HCT116 (cell line): ENCODE measurements around the gene CNTNAP5. TPM values are rescaled to one million over a fixed set of nuclear protein-coding genes. Genes with fewer than 3 reads are reported as not detected.

Experiments
- ATAC-seq: fragments of 200-7000 bp; cut with Tn5 transposase; 2 replicates; pipeline ENCODE4 v1.9.1; 2020; ENCODE audit warnings: mild to moderate bottlenecking, moderate library complexity
- BruUV-seq: library from RNA; stranded (reverse); fragments of 400-500 nt; replicated peaks from 2 replicates; lab custom pipeline; 2021; lab: Mats Ljungman, UMichigan
- CTCF ChIA-PET: fragments of 300-600 bp; sonication (Branson Sonifier 250); formaldehyde crosslinking; loops from one replicate; lab custom pipeline; 2021; ENCODE audit warnings: antibody characterized with exemption; lab: Charles Lee
- POLR2A ChIA-PET: fragments of 300-600, 350-600 bp; sonication (Branson Sonifier 250); formaldehyde crosslinking; loops from one replicate; lab custom pipeline; 2021; ENCODE audit warnings: antibody characterized with exemption; lab: Charles Lee
- RAD21 ChIA-PET, 2 experiments: fragments of 300-600 bp; sonication (Branson Sonifier 250); formaldehyde crosslinking; loops; one replicate each; lab custom pipeline; 2023; ENCODE audit warnings: low total read pairs in 2 of 2; ENCODE audit not compliant: uncharacterized antibody in 2 of 2, unreplicated experiment in 2 of 2, low non-redundant PET in 1 of 2; lab: Charles Lee
- DNase-seq: peaks from one replicate; pipeline ENCODE4 v3.0.0-alpha.2; 2010; ENCODE audit warnings: low read depth, low spot score
- H2AFZ ChIP-seq: fragments of 200-600 bp; shearing (Covaris generic), sonication (generic); 2 replicates; pipeline ENCODE4 v1.6.1; 2017; ENCODE audit warnings: low read depth, mixed run types, mixed read lengths, antibody characterized with exemption, low read length; ENCODE audit not compliant: poor library complexity, severe bottlenecking
- H3K27ac ChIP-seq: 2 replicates; pipeline ENCODE4 v1.5.1; 2012; ENCODE audit warnings: low read depth, low read length
- H3K27me3 ChIP-seq: fragments of 200-600 bp; sonication (generic); 2 replicates; pipeline ENCODE4 v1.6.1; 2016; ENCODE audit warnings: mixed run types, low read length, mixed read lengths; ENCODE audit not compliant: insufficient read depth
- H3K36me3 ChIP-seq, 2 experiments: fragments of 200-500 bp in 1 of 2; fragments of 200-600 bp in 1 of 2; sonication (Bioruptor generic) in 1 of 2; sonication (generic) in 1 of 2; 2 replicates each; pipeline versions ENCODE4 v1.5.1 to v1.6.1; 2014 to 2016; ENCODE audit warnings: low read length in 2 of 2, inconsistent platforms in 1 of 2, mixed read lengths in 1 of 2, mixed run types in 1 of 2; ENCODE audit not compliant: insufficient read depth in 2 of 2, control insufficient read depth in 1 of 2
- H3K4me1 ChIP-seq, 2 experiments: fragments of 200-600 bp in 1 of 2; sonication (generic) in 1 of 2; 2 replicates each; pipeline versions ENCODE4 v1.5.1 to v1.6.1; 2012 to 2017; ENCODE audit warnings: low read length in 2 of 2, inconsistent platforms in 1 of 2, mild to moderate bottlenecking in 1 of 2, mixed read lengths in 1 of 2, mixed run types in 1 of 2, moderate library complexity in 1 of 2; ENCODE audit not compliant: insufficient read depth in 2 of 2, control insufficient read depth in 1 of 2
- H3K4me2 ChIP-seq: fragments of 200-600 bp; sonication (generic); 2 replicates; pipeline ENCODE4 v1.6.1; 2017; ENCODE audit warnings: mixed run types, low read length, mixed read lengths
- H3K4me3 ChIP-seq, 2 experiments: fragments of 200-600 bp in 1 of 2; sonication (generic) in 1 of 2; replicated peaks in 1 of 2; 2 replicates each; pipeline ENCODE4 v1.5.1; 2011 to 2016; ENCODE audit warnings: low read length in 2 of 2, control low read depth in 1 of 2, low read depth in 1 of 2, mild to moderate bottlenecking in 1 of 2, mixed read lengths in 1 of 2, mixed run types in 1 of 2
- H3K79me2 ChIP-seq: fragments of 200-600 bp; sonication (generic); 2 replicates; pipeline ENCODE4 v1.6.1; 2017; ENCODE audit warnings: mild to moderate bottlenecking, mixed run types, low read length, moderate library complexity, mixed read lengths; ENCODE audit not compliant: insufficient read depth
- H3K9ac ChIP-seq: fragments of 200-600 bp; sonication (generic); 2 replicates; pipeline ENCODE4 v1.6.1; 2016; ENCODE audit warnings: low read length, mixed read lengths
- H3K9me2 ChIP-seq: fragments of 200-600 bp; sonication (generic), shearing (Covaris generic); 2 replicates; pipeline ENCODE4 v1.6.1; 2017; ENCODE audit warnings: mixed run types, mild to moderate bottlenecking, moderate library complexity; ENCODE audit not compliant: insufficient read depth
- H3K9me3 ChIP-seq, 2 experiments: fragments of 200-500 bp in 1 of 2; fragments of 200-600 bp in 1 of 2; sonication (Bioruptor generic) in 1 of 2; sonication (generic) in 1 of 2; 2 replicates each; pipeline ENCODE4 v1.6.1; 2014 to 2017; ENCODE audit warnings: low read length in 2 of 2, mixed read lengths in 2 of 2, inconsistent platforms in 1 of 2, low read depth in 1 of 2, mild to moderate bottlenecking in 1 of 2, mixed run types in 1 of 2, moderate library complexity in 1 of 2; ENCODE audit not compliant: control insufficient read depth in 1 of 2, insufficient read depth in 1 of 2
- H4K20me1 ChIP-seq: fragments of 200-600 bp; sonication (generic), shearing (Covaris generic); 2 replicates; pipeline ENCODE4 v1.6.1; 2017; ENCODE audit warnings: mixed run types, mild to moderate bottlenecking, moderate library complexity; ENCODE audit not compliant: insufficient read depth
- CEBPB ChIP-seq: IDR thresholded peaks from 2 replicates; pipeline ENCODE4 v1.6.1; 2012; ENCODE audit warnings: low read depth
- CTCF ChIP-seq, 3 experiments: fragments of 200-600 bp in 1 of 3; sonication (generic) in 1 of 3; IDR thresholded peaks in 2 of 3; conservative IDR thresholded peaks in 1 of 3; 2 replicates each; pipeline ENCODE4 v1.5.1; 2012 to 2017; ENCODE audit warnings: low read depth in 2 of 3, low read length in 2 of 3, antibody characterized with exemption in 1 of 3, borderline replicate concordance in 1 of 3, control low read depth in 1 of 3, mild to moderate bottlenecking in 1 of 3, mixed read lengths in 1 of 3, mixed run types in 1 of 3, moderate library complexity in 1 of 3; ENCODE audit not compliant: insufficient read depth in 1 of 3
- EGR1 ChIP-seq: IDR thresholded peaks from 2 replicates; pipeline ENCODE4 v1.6.1; 2012; ENCODE audit warnings: low read depth
- EZH2 ChIP-seq: fragments of 200-600 bp; sonication (generic); IDR thresholded peaks from 2 replicates; pipeline ENCODE4 v1.6.1; 2017; ENCODE audit warnings: antibody characterized with exemption, mixed run types
- FOSL1 ChIP-seq: IDR thresholded peaks from 2 replicates; pipeline ENCODE4 v1.6.1; 2012; ENCODE audit warnings: low read depth
- RAD21 ChIP-seq: IDR thresholded peaks from 2 replicates; pipeline ENCODE4 v1.6.1; 2012; ENCODE audit warnings: low read depth, mild to moderate bottlenecking
- SRF ChIP-seq: IDR thresholded peaks from 2 replicates; pipeline ENCODE4 v1.6.1; 2012; ENCODE audit warnings: low read depth
- TCF7L2 ChIP-seq: IDR thresholded peaks from 2 replicates; pipeline ENCODE4 v1.7.0; 2011; ENCODE audit warnings: borderline replicate concordance, inconsistent platforms; ENCODE audit not compliant: insufficient read depth, insufficient read length; ENCODE audit errors: extremely low read depth
- YY1 ChIP-seq: IDR thresholded peaks from 2 replicates; pipeline ENCODE4 v1.6.1; 2011; ENCODE audit warnings: low read length, low read depth, moderate library complexity, mild to moderate bottlenecking; ENCODE audit not compliant: insufficient replicate concordance; ENCODE audit errors: extremely low read depth
- ZNF274 ChIP-seq: fragments of 200-500 bp; sonication (Bioruptor generic); IDR thresholded peaks from 2 replicates; pipeline ENCODE4 v1.6.1; 2014; ENCODE audit warnings: mild to moderate bottlenecking, low read depth, low read length, inconsistent platforms
- intact Hi-C: fragments of 100-400 bp; cut with micrococcal nuclease; formaldehyde crosslinking; loops from 2 replicates; pipeline ENCODE4 v1.10.0; 2022
- total RNA-seq: library from RNA; stranded (reverse); gene quantifications from one replicate; pipeline ENCODE4 v1.2.1, GENCODE V29; 2021; ENCODE audit not compliant: unreplicated experiment

The CNTNAP5 gene
- total RNA-seq, 1 experiment from 2014 or later = not detected

GRCh38 chr2:124835331-124835730 lies 810.2 kb downstream of the CNTNAP5 start:
- ATAC-seq (no peak), DNase-seq (no peak)
- H3K9me2 ChIP-seq = no peaks in the 10 kb centered on the region
- no peaks in the 10 kb centered on the region for H3K4me1 ChIP-seq
- no peak for TF ChIP-seq CTCF (IDR thresholded peaks at IDR 0.05 in 2 of 3, conservative IDR thresholded peaks at IDR 0.05 in 1 of 3; ENCODE audit: borderline replicate concordance in 1 of 3, insufficient read depth in 1 of 3, low read depth in 2 of 3, low read length in 2 of 3)
- no peak for TF ChIP-seq YY1
- no peak for TF ChIP-seq FOSL1
- no peak for TF ChIP-seq EGR1
- TF ChIP-seq CEBPB = no peak
- no peak for TF ChIP-seq EZH2
- TF ChIP-seq SRF = no peak
- no peak for TF ChIP-seq ZNF274
- TF ChIP-seq RAD21 = no peak
- no peak for TF ChIP-seq TCF7L2
- H3K27me3 ChIP-seq = no peaks in the 10 kb centered on the region
- H3K4me2 ChIP-seq = no peak overlapping the region
- no peak overlapping the region for H3K27ac ChIP-seq
- ChIA-PET RAD21 (no interaction called here), POLR2A (no interaction called here), CTCF (no interaction called here)
- H4K20me1 ChIP-seq = no peaks in the 10 kb centered on the region
- H3K9ac ChIP-seq = no peak overlapping the region
- no TSS peak for BruUV-seq
- intact Hi-C loops = no loop called here
- no peaks in the 10 kb centered on the region for H3K36me3 ChIP-seq
- H3K9me3 ChIP-seq = peaks cover 5 to 29% of the 10 kb centered on the region in 2 experiments; a peak in 2 of 4 replicates
- no peaks in the 10 kb centered on the region for H3K79me2 ChIP-seq
- H3K4me3 ChIP-seq = no peak overlapping the region
- no peak overlapping the region for H2AFZ ChIP-seq
